Measurements from ENCODE around the gene SETD9.

SETD9 gene, protein sequence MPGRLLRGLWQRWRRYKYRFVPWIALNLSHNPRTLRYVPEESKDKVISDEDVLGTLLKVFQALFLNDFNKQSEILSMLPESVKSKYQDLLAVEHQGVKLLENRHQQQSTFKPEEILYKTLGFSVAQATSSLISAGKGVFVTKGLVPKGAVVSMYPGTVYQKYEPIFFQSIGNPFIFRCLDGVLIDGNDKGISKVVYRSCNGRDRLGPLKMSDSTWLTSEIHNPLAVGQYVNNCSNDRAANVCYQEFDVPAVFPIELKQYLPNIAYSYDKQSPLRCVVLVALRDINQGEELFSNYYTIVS

DNA sequence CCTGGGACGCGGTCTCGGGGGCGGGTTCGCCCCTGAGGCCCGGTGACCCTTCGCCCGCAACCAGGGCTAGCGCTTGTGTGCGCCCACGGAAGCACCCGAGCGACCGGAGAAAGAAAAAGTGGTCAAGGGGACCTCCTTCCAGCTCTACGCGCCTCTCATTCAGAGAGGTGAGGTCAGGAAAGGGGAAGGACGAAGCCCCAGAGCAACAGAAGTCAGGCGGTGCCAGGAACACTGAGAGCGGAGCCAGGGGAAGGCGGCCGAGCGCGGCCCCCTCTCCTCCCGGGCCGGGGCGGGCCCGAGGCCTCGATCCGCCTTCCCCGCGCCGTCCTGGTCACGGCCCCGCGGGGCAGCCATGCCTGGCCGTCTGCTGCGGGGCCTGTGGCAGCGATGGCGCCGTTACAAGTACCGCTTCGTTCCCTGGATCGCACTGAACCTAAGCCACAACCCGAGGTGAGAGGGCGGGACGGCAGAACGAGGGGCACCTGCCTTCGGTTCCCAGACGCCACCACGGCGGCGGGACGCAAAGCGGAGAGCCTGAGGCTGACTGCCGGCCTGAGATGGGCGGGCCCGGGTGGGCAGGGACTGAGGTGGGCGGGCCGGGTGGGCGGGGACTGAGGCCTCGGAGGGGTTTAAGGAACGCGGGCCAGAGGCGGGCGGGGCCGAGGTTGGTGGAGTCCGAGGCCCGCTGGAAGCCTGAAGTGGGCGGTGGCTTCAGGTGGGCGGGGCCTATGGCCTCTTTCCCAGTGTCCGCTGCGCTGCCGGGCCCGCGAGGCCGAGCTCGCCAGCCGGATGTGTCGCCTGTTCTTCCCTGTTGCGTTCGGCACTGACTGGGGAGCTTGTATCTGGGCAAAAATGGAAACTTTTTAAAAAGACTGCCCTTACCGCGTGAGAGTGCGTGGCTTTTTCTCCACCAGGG lies at the start of gene SETD9:
Gene SETD9 (plus strand): TSS at position 303 of the 916 bp plus-strand sequence. CDS start 50 bp downstream, at position 353.
- DNase-seq: peak; percentile 72 to 91 (median 84)

DNA sequence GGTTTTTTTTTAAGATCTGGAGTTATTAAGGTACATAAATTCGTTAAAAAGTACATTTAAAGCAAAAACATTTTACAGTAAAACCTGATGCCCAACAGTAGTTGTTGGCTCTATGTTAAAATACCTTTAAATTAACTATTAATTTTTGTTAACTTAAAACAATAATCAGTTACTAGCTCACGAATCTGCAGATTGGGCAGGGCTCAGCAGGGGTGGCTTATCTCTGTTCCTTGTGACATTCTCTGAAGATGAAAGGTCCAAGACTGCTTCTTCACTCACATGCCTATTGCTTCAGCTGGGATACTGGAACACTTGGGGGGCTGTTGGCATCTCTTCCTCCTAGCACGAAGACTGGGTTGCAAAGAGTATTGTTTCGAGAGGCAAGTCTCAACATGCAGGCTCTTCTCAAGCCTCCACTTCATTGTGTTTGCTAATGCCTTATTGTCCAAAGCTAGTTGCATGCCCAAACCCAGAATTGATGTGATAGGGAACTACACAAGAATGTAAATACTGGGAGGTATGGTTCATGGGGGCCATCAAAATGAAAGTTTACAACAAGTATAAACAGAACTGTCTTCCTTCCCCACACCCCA lies 47.4 kb upstream of the SETD9 start:
- DNase-seq: no peak

DNA sequence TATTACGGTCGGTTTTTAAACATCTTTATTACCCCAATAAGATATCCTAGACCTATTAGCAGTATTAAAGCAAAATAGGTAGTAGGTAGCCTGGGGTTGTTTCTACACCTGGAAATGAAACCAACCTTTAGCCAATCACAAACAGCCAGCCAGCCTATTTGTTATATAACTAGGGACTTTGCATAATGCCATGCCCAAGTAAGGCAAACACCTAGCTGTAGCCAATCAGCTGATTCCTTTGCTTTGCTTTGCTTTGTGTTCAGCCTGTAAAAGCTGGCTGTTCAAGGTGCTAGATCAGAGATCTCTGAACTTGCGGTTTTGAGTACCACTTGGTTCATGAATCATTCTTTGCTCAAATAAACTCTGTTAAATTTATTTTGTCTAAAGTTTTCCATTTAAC lies 46.5 kb upstream of the SETD9 start:
- DNase-seq: no peak

DNA sequence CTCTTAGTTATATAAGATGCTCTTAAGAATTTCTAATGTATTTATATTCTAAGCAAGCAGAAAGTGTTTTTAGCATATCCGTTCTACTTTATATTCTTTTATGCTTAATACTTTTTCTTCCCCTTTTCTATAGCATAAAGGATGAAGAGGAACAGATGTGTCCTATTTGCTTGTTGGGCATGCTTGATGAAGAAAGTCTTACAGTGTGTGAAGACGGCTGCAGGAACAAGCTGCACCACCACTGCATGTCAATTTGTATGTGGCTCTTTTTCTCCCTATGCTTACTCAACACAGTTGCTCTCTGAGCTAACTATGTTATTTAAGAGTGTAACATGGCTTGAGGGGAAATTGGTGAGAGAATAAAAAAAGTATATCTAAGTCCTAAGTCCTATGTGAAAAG lies 37.6 kb upstream of the SETD9 start:
- no peak for DNase-seq

DNA sequence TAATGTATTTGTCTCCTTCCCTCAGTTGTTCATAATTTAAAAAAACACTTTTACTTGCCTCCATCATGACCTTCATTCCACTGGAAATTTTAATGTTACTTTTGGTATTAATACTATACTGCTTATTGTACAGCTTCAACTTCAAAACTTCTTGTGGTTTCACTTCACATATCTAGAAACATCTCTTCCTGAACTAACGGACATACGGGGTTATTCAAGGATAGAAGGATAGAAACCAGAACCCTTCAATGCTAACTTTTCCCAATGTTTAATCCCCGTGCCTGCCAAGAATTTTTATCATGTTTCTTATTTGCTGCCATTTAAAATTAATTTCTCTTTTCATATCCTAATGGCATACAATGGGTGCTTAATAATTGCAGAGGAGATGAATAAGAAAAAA lies 36.3 kb upstream of the SETD9 start:
- no peak for DNase-seq

DNA sequence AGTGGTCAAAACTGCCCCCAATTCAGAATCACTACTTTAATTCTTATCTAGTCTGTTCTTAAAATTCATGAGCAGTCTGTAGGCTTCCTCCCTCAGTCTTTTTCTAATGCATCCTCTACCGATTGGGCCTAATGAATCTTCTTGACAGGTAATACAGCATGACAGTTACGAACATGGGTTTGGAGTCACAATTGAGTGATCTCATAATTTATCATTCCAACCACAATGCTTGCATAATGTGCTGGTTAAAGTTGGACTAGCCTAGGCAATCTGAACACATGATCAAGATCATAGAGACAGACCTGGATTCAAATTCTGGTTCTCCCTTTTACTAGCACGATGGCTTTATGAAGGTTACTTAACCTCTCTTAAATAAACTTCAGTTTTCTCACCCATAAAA lies 33.1 kb upstream of the SETD9 start:
- DNase-seq: no peak

DNA sequence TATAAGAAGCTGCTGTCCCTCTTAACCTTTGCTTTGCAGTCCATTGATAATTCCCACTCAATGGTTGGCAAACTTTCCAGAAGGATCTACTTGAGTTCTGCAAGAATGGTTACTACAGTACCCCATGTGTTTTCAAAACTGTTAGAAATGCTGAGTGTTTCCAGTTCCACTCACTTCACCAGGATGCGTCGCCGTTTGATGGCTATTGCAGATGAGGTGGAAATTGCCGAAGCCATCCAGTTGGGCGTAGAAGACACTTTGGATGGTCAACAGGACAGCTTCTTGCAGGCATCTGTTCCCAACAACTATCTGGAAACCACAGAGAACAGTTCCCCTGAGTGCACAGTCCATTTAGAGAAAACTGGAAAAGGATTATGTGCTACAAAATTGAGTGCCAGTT lies 27.8 kb upstream of the SETD9 start:
- no peak for DNase-seq

DNA sequence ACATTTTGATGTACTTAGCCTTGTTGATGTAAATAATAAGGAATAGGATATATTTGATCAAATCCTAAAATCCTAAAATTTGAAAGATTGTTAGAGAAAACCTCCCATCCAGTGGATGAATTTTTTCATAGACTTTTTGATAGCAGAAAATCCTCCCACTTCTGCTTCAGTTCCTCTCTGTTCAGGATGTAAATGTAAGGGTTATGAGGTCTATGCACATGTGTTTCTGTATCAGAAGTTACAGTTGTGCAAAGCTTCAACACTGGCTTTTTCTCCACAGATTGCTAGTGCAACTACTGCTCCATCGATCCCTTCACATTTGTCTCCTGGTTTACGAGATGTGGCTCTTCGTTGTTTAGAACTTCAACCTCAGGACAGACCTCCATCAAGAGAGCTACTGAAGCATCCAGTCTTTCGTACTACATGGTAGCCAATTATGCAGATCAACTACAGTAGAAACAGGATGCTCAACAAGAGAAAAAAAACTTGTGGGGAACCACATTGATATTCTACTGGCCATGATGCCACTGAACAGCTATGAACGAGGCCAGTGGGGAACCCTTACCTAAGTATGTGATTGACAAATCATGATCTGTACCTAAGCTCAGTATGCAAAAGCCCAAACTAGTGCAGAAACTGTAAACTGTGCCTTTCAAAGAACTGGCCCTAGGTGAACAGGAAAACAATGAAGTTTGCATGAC lies 16.0 kb upstream of the SETD9 start:
- no peak for DNase-seq

DNA sequence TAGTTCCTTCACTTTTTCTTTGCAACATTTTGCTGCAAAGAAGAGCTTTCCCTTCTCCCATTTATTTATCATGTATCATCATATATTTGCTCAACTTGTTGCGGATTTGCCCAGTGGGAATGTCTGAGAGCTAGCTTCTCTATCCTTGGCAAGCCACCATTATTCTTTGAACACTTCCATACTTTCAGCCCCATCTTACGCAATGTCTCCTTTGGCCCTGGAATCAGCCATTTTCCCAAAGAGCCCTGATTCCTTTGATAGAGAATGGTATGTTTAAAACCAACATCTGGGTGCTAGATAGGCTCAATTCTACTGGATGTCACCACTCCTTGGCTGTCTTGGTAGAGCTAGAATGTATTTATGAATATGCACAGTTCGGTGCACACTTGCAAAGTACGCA lies 12.6 kb upstream of the SETD9 start:
- no peak for DNase-seq

DNA sequence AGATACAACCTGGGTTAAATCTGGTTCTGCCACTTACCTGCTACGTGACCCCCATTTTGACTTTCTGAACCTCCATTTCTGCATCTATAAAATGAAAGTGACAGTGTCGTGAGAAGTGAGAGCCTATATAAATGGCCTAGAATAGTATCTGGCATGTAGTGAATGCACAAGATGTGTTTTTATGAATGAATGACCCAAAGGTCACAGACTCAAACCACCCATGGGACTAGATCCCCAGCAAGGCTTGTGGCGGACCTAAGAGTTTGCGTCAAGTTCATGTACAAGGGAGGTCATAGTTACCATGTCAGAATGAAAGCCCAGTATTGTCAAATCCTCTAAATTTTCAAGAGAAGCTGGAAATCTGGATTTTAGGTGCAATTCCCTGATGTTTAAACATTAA lies 11.2 kb upstream of the SETD9 start:
- DNase-seq: no peak

DNA sequence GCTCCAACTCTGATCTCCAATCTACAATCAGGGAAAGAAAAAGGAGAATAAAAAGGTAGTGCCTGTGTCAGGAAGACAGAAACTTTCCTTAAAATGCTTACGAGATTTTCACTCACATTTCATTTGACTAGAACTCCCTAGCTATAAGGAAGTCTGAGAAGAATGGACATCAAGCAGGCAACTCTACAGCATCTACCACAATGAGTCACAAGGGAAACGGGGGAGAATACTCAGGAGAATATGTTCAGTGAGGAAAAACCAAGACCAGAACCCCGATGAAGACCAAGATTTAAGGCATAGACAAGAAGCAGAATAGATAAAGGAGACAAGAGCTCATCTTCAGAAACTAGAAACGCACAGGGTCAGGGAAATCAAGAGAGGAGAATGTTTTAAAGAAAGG lies 9.0 kb upstream of the SETD9 start:
- no peak for DNase-seq

DNA sequence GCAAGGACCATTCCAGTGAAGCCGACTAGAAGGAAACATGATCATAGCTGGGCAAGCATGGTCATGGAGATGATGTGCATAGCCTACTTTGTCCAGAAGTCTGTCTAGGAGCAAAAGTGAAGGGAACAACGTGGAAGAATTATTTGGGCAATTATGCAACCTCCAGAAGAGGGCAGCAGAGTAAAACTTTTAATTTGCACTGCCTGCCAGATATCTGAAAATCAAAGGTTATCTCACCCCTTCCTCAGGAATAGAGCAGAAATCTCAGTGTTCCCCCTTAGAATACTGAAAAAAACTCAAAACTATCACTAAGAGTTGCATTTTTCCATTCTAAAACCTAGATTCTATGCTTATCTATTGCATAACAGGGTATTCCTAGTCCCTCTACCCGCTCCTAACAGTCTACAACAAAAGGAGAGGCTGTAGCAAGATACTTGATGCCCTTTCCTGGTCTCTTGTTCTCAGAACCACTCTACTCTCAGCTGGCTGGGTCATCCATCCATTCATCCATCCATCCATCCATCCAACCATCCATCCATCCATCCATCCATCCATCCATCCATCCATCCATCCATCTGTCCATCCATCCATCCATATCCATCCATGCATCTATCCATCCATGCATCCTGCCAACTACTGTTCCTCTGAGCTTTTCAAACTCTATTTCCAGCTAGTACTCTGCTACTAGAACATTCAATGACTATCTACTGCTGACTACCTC lies 8.4 kb upstream of the SETD9 start:
- peak in 1 of 4 experiments; percentile 1 for DNase-seq

DNA sequence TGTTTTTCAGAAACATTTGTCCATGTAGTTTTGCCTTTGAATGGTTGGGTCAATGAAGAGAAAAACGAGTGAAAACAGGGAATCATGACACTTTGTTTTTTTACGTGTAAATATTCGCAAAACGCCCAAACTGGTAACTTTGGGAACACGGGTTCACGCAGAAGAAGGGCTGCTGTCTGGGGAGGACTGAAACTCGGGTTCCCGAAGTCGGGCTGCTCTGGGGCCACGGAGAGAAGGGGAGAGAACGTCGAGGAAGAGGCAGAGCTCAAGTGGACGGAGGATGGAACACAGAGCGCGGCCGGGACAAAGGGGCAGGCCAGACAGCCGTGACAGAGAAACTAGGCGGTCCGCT lies 478 bp upstream of the SETD9 start:
- peak in 3 of 4 experiments; percentile 16 to 28 (median 19) for DNase-seq

DNA sequence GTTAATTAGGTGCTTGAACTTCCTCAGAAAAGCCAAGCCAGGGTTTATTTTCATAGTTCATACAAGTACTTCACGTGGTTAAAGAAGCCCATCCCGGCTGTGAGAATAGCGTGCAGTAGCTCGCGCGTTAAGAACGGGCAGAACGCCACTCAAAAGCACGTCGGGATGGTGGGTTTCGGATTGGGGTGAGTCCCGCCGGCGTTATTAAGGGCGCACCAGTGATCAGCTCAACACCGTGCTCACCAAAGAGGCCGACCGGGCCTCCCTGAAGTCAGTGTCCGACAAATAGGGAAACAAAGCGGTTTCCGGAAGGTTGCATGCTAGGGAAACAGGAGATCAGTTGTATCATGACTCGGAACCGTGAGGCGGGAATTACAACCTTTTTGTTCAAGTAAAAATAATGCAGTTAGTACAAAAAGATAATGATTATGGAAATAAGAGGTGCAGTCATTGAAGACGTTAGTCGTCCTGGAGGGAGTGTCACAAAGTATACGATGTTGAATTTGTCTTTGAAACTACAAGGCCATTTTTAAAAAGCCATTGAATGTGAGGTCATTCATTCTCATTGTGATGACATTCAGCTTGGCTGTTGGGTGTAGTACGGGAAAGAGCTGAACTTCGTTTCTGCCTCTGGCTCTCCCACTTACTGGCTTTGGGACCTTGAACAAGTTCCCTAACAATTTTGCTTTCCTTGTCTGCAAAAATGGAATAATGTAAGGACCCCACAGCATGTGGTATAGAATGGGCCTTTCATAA lies 992 bp downstream of the SETD9 start:
- DNase-seq: peak; percentile 3 to 31 (median 15)

DNA sequence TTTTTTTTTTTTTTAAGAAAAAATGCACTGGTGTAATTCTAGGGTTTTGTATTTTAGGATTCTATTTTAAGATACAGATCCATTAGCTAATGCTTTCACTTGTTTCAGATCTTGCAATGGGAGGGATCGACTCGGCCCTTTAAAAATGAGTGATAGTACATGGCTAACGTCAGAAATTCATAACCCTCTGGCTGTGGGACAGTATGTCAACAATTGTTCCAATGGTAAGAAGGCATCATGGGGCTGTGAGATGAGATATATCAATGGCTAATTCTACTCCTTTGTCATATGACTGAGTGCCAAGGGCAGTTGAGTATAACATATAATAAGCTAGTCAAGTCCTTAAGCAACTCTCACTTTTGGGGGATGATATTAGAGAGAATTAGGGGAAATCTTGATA lies 4.4 kb downstream of the SETD9 start:
- no peak for DNase-seq

DNA sequence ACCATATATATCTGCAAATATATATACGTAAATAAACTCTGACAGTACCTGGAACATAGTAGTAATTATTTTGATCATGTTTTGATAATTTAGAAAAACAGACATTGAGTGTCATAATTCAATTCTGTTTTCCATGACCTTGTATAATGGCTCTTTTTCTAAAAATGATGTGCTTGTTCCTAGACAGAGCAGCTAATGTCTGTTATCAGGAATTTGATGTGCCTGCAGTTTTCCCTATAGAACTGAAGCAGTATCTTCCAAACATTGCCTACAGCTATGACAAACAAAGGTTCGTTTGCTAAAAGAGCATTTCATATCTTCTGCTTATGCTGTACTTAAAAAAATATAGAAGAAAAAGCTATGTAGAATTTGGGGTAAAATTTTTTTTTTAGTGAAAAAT lies 5.3 kb downstream of the SETD9 start:
- DNase-seq: no peak

DNA sequence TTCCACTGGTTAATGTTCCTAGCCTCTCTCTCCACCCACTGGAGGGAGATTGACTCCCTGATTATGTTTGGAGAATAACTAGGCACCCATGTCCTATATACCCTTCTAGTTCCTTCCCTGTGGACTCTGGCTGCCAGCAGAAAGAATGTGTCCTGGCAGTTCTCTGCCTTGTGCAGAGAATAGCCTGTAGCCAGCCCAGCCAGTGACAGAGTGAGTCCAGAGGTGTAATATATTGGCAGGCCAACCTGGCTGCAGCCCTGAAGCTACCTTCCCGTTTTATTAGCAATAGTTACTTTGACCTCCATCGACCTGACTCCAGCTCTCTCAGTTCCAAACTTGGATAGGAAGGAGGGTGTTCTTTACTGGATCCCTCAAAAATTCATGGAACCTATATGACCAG lies 8.1 kb downstream of the SETD9 start:
- no peak for DNase-seq

DNA sequence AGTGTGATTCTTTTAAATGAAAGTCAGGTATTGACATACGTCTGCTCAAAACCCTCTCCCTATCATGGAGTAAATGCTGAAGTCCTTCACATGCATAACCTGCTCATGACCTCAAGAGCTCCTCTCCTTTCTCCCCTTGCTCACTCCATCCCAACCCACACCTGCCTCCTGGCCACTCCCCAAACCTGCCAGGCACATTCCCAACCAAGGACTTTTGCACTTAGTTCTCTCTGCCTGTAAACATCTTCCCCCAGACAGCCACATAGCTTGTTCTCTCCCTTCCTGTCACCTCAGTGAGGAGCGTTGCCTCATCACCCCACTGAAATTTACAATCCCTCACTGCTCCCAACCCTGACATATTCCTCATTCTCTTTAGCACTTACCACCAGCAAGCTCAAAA lies 8.7 kb downstream of the SETD9 start:
- DNase-seq: no peak

DNA sequence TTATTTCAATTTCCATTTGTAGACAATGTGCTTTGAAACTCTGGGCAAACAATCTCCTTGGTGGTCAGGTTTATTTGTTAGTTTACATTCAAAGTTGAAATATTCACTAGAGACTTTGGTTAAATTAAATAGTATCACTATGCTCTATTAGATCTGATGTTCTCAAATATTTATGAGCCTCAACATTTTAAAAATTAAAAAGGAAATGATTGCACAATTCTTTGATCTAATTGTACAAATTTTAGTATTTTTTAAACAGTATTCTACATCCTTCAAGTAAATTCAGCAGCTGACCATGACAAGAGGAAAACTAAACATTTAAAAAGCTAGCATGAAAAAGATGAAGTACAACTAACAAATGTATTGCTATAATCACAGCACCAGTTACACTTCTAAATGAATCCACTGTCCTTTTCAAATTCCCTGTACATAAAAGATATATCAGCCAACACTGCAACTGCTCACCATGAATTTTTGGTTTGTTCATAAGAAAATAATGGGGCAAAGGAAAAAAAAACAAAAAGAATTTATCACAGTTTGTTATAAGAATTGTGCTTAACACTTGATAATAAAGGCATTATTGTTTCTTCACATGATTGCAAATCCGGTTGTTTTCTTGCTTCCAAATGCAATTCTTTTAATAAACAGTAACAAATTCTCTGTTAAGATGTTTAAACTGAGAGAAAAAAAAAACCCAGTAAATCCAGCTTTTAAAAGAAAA lies 10.7 kb downstream of the SETD9 start:
- DNase-seq: no peak

DNA sequence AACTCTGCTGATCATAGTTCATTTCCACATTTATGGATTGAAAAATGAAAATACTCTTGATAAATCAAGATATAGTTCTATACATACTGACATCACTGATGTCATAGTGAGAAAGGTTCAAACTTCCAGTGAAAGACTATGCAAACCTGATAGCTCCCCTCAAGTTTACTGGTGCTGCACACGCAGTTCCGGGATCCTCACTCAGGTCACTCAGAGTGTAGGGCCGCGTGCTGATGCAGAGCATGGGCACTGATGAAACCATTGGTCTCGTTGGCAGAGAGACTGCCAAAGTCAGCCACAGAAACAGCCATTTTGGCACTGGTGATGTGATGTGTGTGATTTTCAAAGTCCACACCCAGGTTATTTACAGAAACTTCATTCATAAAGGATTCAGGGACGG lies 13.5 kb downstream of the SETD9 start:
- no peak for DNase-seq

DNA sequence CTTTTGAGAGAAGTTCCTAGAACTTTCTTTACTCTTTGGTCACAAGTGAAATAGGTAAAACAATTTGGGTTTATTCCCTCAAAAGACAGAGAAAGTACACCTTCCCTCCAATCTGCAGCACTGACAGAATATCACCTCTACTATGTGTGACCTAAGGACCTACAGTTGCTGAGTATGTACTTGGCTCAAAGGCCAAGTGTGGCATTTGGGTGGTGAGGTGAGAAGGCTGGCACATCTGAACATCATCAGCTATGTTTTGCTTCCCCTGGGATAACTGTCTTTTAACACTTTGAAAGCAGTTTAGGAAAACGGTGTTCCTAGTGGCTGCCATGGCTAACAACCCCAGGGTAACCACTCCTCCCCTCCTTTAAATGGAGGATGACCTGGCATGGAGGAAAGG lies 24.9 kb downstream of the SETD9 start:
- DNase-seq: no peak

Data from activated CD4-positive, CD25-positive, alpha-beta regulatory T cell (primary cell).